GM23338 (cell line): ENCODE data around the gene MTR. TPM values are rescaled to one million over a fixed set of nuclear protein-coding genes. Genes with fewer than 3 reads are reported as not detected.

Experiments used
- ATAC-seq: fragments of 200-7000 bp; cut with Tn5 transposase; 3 replicates; pipeline ENCODE4 v1.9.1; 2020
- DNase-seq: peaks from one replicate; pipeline ENCODE4 v3.0.0-alpha.2; 2015; ENCODE audit warnings: low spot score
- H2AFZ ChIP-seq: fragments of 200-600 bp; sonication (generic); 2 replicates; pipeline ENCODE4 v1.8.0; 2016; ENCODE audit warnings: antibody characterized with exemption, mild to moderate bottlenecking, moderate library complexity
- H3F3A ChIP-seq: fragments of 200-600 bp; sonication (generic); replicated peaks from 2 replicates; pipeline ENCODE4 v1.8.0; 2017; ENCODE audit warnings: antibody characterized with exemption, mixed run types, low read depth
- H3K27ac ChIP-seq: fragments of 200-600 bp; sonication (generic); 2 replicates; pipeline ENCODE4 v1.6.1; 2016; ENCODE audit warnings: low read depth
- H3K27me3 ChIP-seq: fragments of 200-600 bp; sonication (generic); 2 replicates; pipeline ENCODE4 v1.8.0; 2016; ENCODE audit warnings: mild to moderate bottlenecking, mixed run types, moderate library complexity; ENCODE audit not compliant: insufficient read depth
- H3K36me3 ChIP-seq: fragments of 200-600 bp; sonication (generic); 2 replicates; pipeline ENCODE4 v1.8.0; 2016; ENCODE audit warnings: mild to moderate bottlenecking; ENCODE audit not compliant: insufficient read depth
- H3K4me1 ChIP-seq: fragments of 200-600 bp; sonication (generic); 2 replicates; pipeline ENCODE4 v1.8.0; 2016; ENCODE audit warnings: mild to moderate bottlenecking, moderate library complexity; ENCODE audit not compliant: insufficient read depth
- H3K4me2 ChIP-seq: fragments of 200-600 bp; sonication (generic); 2 replicates; pipeline ENCODE4 v1.7.1; 2017; ENCODE audit warnings: mixed run types
- H3K4me3 ChIP-seq: fragments of 200-600 bp; sonication (generic); 2 replicates; pipeline ENCODE4 v1.6.1; 2016; ENCODE audit warnings: mixed run types
- H3K79me2 ChIP-seq: fragments of 200-600 bp; sonication (generic); replicated peaks from 2 replicates; pipeline ENCODE4 v1.8.0; 2017; ENCODE audit warnings: mild to moderate bottlenecking; ENCODE audit not compliant: insufficient read depth
- H3K9me2 ChIP-seq: fragments of 200-600 bp; sonication (generic); 2 replicates; pipeline ENCODE4 v1.8.0; 2017; ENCODE audit not compliant: insufficient read depth
- H4K20me1 ChIP-seq: fragments of 200-600 bp; sonication (generic); replicated peaks from 2 replicates; pipeline ENCODE4 v1.8.0; 2017; ENCODE audit warnings: mild to moderate bottlenecking; ENCODE audit not compliant: insufficient read depth
- H3K27ac Mint-ChIP-seq: 2 replicates; pipeline ENCODE4 v1.8.0; 2020; ENCODE audit warnings: inconsistent platforms, mild to moderate bottlenecking, moderate library complexity, mixed read lengths
- H3K27me3 Mint-ChIP-seq: 3 replicates; pipeline ENCODE4 v1.8.0; 2022; ENCODE audit warnings: low read depth, mild to moderate bottlenecking, moderate library complexity, mixed read lengths, inconsistent platforms; ENCODE audit not compliant: insufficient read depth, poor library complexity
- H3K36me3 Mint-ChIP-seq: 3 replicates; pipeline ENCODE4 v1.8.0; 2021; ENCODE audit warnings: low read depth, mild to moderate bottlenecking, inconsistent platforms, moderate library complexity, mixed read lengths
- H3K4me1 Mint-ChIP-seq: 3 replicates; pipeline ENCODE4 v1.8.0; 2020; ENCODE audit warnings: mild to moderate bottlenecking, inconsistent platforms, mixed read lengths
- H3K4me3 Mint-ChIP-seq: 3 replicates; pipeline ENCODE4 v1.8.0; 2021; ENCODE audit warnings: moderate library complexity, mild to moderate bottlenecking, inconsistent platforms, mixed read lengths
- H3K9me3 Mint-ChIP-seq: 3 replicates; pipeline ENCODE4 v1.8.0; 2020; ENCODE audit warnings: moderate library complexity, mild to moderate bottlenecking, inconsistent platforms, mixed read lengths
- CREB1 ChIP-seq: fragments of 250-450 bp; sonication (Bioruptor Pico); IDR thresholded peaks from 2 replicates; pipeline ENCODE4 v1.5.0; 2020; ENCODE audit warnings: low read depth, mild to moderate bottlenecking, moderate library complexity
- EZH2 ChIP-seq: fragments of 200-600 bp; sonication (generic); IDR thresholded peaks from one replicate; pipeline ENCODE4 v1.8.0; 2017; ENCODE audit warnings: antibody characterized with exemption, mild to moderate bottlenecking, low read depth; ENCODE audit not compliant: unreplicated experiment
- EZH2phosphoT487 ChIP-seq: fragments of 200-600 bp; sonication (generic); IDR thresholded peaks from one replicate; pipeline ENCODE4 v1.8.1; 2018; ENCODE audit warnings: antibody characterized with exemption; ENCODE audit not compliant: unreplicated experiment
- JUNB ChIP-seq: IDR thresholded peaks from one replicate; pipeline ENCODE4 v1.6.1; 2016; ENCODE audit warnings: antibody characterized with exemption; ENCODE audit not compliant: unreplicated experiment
- NANOG ChIP-seq: IDR thresholded peaks from 2 replicates; pipeline ENCODE4 v1.6.1; 2016; ENCODE audit warnings: antibody characterized with exemption, borderline replicate concordance
- POLR2AphosphoS5 ChIP-seq: IDR thresholded peaks from 2 replicates; pipeline ENCODE4 v1.6.1; 2016; ENCODE audit warnings: antibody characterized with exemption, low read depth
- STAT1 ChIP-seq: IDR thresholded peaks from one replicate; pipeline ENCODE4 v1.6.1; 2016; ENCODE audit warnings: antibody characterized with exemption; ENCODE audit not compliant: unreplicated experiment
- ZNF114 ChIP-seq: fragments of 250-450 bp; sonication (Bioruptor Pico); IDR thresholded peaks from 2 replicates; pipeline ENCODE4 v1.5.0; 2020; ENCODE audit warnings: mild to moderate bottlenecking, moderate library complexity
- ZNF331 ChIP-seq: fragments of 250-450 bp; sonication (Bioruptor Pico); IDR thresholded peaks from 2 replicates; pipeline ENCODE4 v1.5.0; 2020; ENCODE audit warnings: low read depth, mild to moderate bottlenecking, moderate library complexity
- polyA plus RNA-seq: library from polyadenylated mRNA; unstranded; fragments of >200 nt; fragmentation: Nextera tagmentation; extraction: Ambion mirVana; gene quantifications from 2 replicates; pipeline ENCODE4 v1.2.1, GENCODE V29; 2016
- total RNA-seq: library from RNA; depleted of rRNA; stranded (reverse); fragments of >200 nt; shearing (Covaris generic); gene quantifications from 2 replicates; pipeline ENCODE4 v1.2.3, GENCODE V29; 2014
- TF ChIP-seq, protein P1 (sequence below): IDR thresholded peaks from one replicate; pipeline ENCODE4 v1.6.1; 2018; ENCODE audit warnings: antibody characterized with exemption; ENCODE audit not compliant: unreplicated experiment
- TF ChIP-seq, protein P2 (sequence below): IDR thresholded peaks from 2 replicates; pipeline ENCODE4 v1.6.1; 2016; ENCODE audit warnings: antibody characterized with exemption
- TF ChIP-seq, protein P3 (sequence below), 2 experiments: fragments of 200-600 bp in 1 of 2; sonication (generic) in 1 of 2; conservative IDR thresholded peaks; 2 replicates each; pipeline versions ENCODE4 v1.5.1 to v1.6.1; 2016 to 2017; ENCODE audit warnings: antibody characterized with exemption in 2 of 2, low read depth in 2 of 2, mild to moderate bottlenecking in 2 of 2, moderate library complexity in 1 of 2
- TF ChIP-seq, protein P4 (sequence below): fragments of 250-450 bp; sonication (Bioruptor Pico); IDR thresholded peaks from 2 replicates; pipeline ENCODE4 v1.5.0; 2020; ENCODE audit warnings: mild to moderate bottlenecking, moderate library complexity

The MTR gene
- total and polyA plus RNA-seq, 2 experiments from 2014 or later, result 6.4 to 20.0 TPM

DNA sequence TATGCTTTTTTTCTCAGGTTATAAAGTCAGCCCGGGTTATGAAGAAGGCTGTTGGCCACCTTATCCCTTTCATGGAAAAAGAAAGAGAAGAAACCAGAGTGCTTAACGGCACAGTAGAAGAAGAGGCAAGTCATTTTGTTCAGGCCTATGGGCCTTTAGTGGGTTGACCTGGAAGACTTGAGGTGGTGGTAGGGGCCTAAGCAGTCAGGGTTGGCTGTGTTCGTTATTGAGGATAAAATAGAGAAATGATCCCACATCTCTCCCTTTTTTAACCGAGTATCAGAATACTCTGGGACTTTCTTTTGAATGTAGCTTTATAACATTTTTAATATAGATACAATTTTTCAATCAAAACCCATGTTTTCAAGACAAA, 67.1 kb downstream of the MTR start:
- Mint-ChIP-seq H3K36me3 (peaks cover 42% of the 10 kb centered on the region), H3K27me3 (no peaks in the 10 kb centered on the region), H3K4me3 (no peak overlapping the region), H3K9me3 (no peaks in the 10 kb centered on the region; the same call in 2 of the 3 replicates), H3K4me1 (no peaks in the 10 kb centered on the region), H3K27ac (0 out of 2 replicates have a peak overlapping the region, but pooled peaks have one; percentile 50)
- Histone ChIP-seq H3K4me2 (no peak overlapping the region), H3K79me2 (no peaks in the 10 kb centered on the region), H3K36me3 (peaks cover 12% of the 10 kb centered on the region; the same call in 1 of the 2 replicates), H3K4me1 (no peaks in the 10 kb centered on the region), H3K27me3 (no peaks in the 10 kb centered on the region), H3K27ac (no peak overlapping the region), H2AFZ (no peak overlapping the region), H3K9me2 (no peaks in the 10 kb centered on the region), H3F3A (no peaks in the 10 kb centered on the region), H4K20me1 (no peaks in the 10 kb centered on the region; the same call in 1 of the 2 replicates), H3K4me3 (no peak overlapping the region)
- no peak for TF ChIP-seq JUNB
- TF ChIP-seq, protein P1, sequence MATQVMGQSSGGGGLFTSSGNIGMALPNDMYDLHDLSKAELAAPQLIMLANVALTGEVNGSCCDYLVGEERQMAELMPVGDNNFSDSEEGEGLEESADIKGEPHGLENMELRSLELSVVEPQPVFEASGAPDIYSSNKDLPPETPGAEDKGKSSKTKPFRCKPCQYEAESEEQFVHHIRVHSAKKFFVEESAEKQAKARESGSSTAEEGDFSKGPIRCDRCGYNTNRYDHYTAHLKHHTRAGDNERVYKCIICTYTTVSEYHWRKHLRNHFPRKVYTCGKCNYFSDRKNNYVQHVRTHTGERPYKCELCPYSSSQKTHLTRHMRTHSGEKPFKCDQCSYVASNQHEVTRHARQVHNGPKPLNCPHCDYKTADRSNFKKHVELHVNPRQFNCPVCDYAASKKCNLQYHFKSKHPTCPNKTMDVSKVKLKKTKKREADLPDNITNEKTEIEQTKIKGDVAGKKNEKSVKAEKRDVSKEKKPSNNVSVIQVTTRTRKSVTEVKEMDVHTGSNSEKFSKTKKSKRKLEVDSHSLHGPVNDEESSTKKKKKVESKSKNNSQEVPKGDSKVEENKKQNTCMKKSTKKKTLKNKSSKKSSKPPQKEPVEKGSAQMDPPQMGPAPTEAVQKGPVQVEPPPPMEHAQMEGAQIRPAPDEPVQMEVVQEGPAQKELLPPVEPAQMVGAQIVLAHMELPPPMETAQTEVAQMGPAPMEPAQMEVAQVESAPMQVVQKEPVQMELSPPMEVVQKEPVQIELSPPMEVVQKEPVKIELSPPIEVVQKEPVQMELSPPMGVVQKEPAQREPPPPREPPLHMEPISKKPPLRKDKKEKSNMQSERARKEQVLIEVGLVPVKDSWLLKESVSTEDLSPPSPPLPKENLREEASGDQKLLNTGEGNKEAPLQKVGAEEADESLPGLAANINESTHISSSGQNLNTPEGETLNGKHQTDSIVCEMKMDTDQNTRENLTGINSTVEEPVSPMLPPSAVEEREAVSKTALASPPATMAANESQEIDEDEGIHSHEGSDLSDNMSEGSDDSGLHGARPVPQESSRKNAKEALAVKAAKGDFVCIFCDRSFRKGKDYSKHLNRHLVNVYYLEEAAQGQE, result no peak
- TF ChIP-seq EZH2, result no peak
- TF ChIP-seq NANOG, result no peak
- TF ChIP-seq POLR2AphosphoS5, result no peak
- TF ChIP-seq EZH2phosphoT487, result no peak
- no peak for TF ChIP-seq CREB1 (CRISPR knock-in tag)
- TF ChIP-seq, protein P2, sequence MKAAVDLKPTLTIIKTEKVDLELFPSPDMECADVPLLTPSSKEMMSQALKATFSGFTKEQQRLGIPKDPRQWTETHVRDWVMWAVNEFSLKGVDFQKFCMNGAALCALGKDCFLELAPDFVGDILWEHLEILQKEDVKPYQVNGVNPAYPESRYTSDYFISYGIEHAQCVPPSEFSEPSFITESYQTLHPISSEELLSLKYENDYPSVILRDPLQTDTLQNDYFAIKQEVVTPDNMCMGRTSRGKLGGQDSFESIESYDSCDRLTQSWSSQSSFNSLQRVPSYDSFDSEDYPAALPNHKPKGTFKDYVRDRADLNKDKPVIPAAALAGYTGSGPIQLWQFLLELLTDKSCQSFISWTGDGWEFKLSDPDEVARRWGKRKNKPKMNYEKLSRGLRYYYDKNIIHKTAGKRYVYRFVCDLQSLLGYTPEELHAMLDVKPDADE, result no peak
- TF ChIP-seq, protein P3, sequence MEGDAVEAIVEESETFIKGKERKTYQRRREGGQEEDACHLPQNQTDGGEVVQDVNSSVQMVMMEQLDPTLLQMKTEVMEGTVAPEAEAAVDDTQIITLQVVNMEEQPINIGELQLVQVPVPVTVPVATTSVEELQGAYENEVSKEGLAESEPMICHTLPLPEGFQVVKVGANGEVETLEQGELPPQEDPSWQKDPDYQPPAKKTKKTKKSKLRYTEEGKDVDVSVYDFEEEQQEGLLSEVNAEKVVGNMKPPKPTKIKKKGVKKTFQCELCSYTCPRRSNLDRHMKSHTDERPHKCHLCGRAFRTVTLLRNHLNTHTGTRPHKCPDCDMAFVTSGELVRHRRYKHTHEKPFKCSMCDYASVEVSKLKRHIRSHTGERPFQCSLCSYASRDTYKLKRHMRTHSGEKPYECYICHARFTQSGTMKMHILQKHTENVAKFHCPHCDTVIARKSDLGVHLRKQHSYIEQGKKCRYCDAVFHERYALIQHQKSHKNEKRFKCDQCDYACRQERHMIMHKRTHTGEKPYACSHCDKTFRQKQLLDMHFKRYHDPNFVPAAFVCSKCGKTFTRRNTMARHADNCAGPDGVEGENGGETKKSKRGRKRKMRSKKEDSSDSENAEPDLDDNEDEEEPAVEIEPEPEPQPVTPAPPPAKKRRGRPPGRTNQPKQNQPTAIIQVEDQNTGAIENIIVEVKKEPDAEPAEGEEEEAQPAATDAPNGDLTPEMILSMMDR (conservative IDR thresholded peaks at IDR 0.05; ENCODE audit: low read depth in 2 of 2), result no peak
- TF ChIP-seq, protein P4, sequence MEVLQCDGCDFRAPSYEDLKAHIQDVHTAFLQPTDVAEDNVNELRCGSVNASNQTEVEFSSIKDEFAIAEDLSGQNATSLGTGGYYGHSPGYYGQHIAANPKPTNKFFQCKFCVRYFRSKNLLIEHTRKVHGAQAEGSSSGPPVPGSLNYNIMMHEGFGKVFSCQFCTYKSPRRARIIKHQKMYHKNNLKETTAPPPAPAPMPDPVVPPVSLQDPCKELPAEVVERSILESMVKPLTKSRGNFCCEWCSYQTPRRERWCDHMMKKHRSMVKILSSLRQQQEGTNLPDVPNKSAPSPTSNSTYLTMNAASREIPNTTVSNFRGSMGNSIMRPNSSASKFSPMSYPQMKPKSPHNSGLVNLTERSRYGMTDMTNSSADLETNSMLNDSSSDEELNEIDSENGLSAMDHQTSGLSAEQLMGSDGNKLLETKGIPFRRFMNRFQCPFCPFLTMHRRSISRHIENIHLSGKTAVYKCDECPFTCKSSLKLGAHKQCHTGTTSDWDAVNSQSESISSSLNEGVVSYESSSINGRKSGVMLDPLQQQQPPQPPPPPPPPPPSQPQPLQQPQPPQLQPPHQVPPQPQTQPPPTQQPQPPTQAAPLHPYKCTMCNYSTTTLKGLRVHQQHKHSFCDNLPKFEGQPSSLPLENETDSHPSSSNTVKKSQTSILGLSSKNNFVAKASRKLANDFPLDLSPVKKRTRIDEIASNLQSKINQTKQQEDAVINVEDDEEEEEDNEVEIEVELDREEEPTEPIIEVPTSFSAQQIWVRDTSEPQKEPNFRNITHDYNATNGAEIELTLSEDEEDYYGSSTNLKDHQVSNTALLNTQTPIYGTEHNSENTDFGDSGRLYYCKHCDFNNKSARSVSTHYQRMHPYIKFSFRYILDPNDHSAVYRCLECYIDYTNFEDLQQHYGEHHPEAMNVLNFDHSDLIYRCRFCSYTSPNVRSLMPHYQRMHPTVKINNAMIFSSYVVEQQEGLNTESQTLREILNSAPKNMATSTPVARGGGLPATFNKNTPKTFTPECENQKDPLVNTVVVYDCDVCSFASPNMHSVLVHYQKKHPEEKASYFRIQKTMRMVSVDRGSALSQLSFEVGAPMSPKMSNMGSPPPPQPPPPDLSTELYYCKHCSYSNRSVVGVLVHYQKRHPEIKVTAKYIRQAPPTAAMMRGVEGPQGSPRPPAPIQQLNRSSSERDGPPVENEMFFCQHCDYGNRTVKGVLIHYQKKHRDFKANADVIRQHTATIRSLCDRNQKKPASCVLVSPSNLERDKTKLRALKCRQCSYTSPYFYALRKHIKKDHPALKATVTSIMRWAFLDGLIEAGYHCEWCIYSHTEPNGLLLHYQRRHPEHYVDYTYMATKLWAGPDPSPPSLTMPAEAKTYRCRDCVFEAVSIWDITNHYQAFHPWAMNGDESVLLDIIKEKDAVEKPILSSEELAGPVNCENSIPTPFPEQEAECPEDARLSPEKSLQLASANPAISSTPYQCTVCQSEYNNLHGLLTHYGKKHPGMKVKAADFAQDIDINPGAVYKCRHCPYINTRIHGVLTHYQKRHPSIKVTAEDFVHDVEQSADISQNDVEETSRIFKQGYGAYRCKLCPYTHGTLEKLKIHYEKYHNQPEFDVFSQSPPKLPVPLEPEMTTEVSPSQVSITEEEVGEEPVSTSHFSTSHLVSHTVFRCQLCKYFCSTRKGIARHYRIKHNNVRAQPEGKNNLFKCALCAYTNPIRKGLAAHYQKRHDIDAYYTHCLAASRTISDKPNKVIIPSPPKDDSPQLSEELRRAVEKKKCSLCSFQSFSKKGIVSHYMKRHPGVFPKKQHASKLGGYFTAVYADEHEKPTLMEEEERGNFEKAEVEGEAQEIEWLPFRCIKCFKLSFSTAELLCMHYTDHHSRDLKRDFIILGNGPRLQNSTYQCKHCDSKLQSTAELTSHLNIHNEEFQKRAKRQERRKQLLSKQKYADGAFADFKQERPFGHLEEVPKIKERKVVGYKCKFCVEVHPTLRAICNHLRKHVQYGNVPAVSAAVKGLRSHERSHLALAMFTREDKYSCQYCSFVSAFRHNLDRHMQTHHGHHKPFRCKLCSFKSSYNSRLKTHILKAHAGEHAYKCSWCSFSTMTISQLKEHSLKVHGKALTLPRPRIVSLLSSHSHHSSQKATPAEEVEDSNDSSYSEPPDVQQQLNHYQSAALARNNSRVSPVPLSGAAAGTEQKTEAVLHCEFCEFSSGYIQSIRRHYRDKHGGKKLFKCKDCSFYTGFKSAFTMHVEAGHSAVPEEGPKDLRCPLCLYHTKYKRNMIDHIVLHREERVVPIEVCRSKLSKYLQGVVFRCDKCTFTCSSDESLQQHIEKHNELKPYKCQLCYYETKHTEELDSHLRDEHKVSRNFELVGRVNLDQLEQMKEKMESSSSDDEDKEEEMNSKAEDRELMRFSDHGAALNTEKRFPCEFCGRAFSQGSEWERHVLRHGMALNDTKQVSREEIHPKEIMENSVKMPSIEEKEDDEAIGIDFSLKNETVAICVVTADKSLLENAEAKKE (CRISPR knock-in tag), result no peak
- no peak for TF ChIP-seq ZNF331 (CRISPR knock-in tag)
- no peak for TF ChIP-seq STAT1
- no peak for TF ChIP-seq ZNF114 (CRISPR knock-in tag)
- no peak for ATAC-seq
- DNase-seq, result no peak
